ENCODE measurements around the gene ZBTB49.

DNA sequence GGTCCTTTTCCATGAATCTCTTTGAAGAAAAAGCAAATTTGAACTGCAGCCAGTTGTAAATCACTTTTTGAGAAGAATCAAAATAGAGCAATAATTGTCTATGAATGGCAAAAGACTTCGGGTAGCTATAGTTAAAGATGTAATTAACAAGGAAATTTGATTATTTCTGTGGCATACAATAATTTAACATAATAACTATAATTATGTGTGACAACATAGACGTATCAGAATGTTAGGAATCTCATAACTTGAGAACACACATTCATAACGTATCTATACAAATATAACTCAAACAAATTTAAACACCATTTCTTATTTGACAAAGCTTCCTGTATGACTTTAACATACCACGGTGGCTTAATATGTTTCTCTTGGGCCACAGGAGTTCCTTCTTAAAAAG is 60.9 kb downstream of the ZBTB49 start:
- TF ChIP-seq, protein P1, sequence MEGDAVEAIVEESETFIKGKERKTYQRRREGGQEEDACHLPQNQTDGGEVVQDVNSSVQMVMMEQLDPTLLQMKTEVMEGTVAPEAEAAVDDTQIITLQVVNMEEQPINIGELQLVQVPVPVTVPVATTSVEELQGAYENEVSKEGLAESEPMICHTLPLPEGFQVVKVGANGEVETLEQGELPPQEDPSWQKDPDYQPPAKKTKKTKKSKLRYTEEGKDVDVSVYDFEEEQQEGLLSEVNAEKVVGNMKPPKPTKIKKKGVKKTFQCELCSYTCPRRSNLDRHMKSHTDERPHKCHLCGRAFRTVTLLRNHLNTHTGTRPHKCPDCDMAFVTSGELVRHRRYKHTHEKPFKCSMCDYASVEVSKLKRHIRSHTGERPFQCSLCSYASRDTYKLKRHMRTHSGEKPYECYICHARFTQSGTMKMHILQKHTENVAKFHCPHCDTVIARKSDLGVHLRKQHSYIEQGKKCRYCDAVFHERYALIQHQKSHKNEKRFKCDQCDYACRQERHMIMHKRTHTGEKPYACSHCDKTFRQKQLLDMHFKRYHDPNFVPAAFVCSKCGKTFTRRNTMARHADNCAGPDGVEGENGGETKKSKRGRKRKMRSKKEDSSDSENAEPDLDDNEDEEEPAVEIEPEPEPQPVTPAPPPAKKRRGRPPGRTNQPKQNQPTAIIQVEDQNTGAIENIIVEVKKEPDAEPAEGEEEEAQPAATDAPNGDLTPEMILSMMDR (IDR thresholded peaks at IDR 0.05; ENCODE audit: poor library complexity, severe bottlenecking) = no peak
- TF ChIP-seq EZH2 (IDR thresholded peaks at IDR 0.05; ENCODE audit: borderline replicate concordance, insufficient read depth, low read length, poor library complexity, severe bottlenecking) = no peak
- no peak for TF ChIP-seq POLR2AphosphoS5 (IDR thresholded peaks at IDR 0.05)
- TF ChIP-seq, protein P2, sequence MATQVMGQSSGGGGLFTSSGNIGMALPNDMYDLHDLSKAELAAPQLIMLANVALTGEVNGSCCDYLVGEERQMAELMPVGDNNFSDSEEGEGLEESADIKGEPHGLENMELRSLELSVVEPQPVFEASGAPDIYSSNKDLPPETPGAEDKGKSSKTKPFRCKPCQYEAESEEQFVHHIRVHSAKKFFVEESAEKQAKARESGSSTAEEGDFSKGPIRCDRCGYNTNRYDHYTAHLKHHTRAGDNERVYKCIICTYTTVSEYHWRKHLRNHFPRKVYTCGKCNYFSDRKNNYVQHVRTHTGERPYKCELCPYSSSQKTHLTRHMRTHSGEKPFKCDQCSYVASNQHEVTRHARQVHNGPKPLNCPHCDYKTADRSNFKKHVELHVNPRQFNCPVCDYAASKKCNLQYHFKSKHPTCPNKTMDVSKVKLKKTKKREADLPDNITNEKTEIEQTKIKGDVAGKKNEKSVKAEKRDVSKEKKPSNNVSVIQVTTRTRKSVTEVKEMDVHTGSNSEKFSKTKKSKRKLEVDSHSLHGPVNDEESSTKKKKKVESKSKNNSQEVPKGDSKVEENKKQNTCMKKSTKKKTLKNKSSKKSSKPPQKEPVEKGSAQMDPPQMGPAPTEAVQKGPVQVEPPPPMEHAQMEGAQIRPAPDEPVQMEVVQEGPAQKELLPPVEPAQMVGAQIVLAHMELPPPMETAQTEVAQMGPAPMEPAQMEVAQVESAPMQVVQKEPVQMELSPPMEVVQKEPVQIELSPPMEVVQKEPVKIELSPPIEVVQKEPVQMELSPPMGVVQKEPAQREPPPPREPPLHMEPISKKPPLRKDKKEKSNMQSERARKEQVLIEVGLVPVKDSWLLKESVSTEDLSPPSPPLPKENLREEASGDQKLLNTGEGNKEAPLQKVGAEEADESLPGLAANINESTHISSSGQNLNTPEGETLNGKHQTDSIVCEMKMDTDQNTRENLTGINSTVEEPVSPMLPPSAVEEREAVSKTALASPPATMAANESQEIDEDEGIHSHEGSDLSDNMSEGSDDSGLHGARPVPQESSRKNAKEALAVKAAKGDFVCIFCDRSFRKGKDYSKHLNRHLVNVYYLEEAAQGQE (IDR thresholded peaks at IDR 0.05; ENCODE audit: borderline replicate concordance) = no peak
- no peak for TF ChIP-seq SMC3 (conservative IDR thresholded peaks at IDR 0.05; ENCODE audit: poor library complexity)
- no peak for TF ChIP-seq TAF1 (IDR thresholded peaks at IDR 0.05; ENCODE audit: low read depth)
- no peak for TF ChIP-seq EP300 (conservative IDR thresholded peaks at IDR 0.05; ENCODE audit: poor library complexity, severe bottlenecking)
